IMR-90 (cell line): ENCODE results near the gene PLEKHG5.

Source experiments
- BHLHE40 ChIP-seq: fragments of 150-350 bp; IDR thresholded peaks from 2 replicates; pipeline ENCODE4 v1.6.1; 2016; ENCODE audit warnings: mild to moderate bottlenecking, low read depth, low read length
- CEBPB ChIP-seq: IDR thresholded peaks from 2 replicates; pipeline ENCODE4 v1.6.1; 2012; ENCODE audit warnings: low read depth, low read length, improper control_type of control experiment
- MAFK ChIP-seq: IDR thresholded peaks from 2 replicates; pipeline ENCODE4 v1.6.1; 2012; ENCODE audit warnings: low read depth, low read length, improper control_type of control experiment
- MAZ ChIP-seq: IDR thresholded peaks from 2 replicates; pipeline ENCODE4 v1.6.1; 2012; ENCODE audit warnings: low read depth, mild to moderate bottlenecking, low read length, improper control_type of control experiment, moderate library complexity, borderline replicate concordance
- MXI1 ChIP-seq: IDR thresholded peaks from 2 replicates; pipeline ENCODE4 v1.6.1; 2012; ENCODE audit warnings: low read depth, mild to moderate bottlenecking, low read length, moderate library complexity, borderline replicate concordance
- NFE2L2 ChIP-seq: fragments of 150-350 bp; IDR thresholded peaks from 2 replicates; pipeline ENCODE4 v1.6.1; 2016; ENCODE audit warnings: low read depth, mild to moderate bottlenecking, low read length
- POLR2A ChIP-seq: IDR thresholded peaks from 2 replicates; pipeline ENCODE4 v1.6.1; 2012; ENCODE audit warnings: mild to moderate bottlenecking, low read depth, low read length
- RAD21 ChIP-seq: IDR thresholded peaks from 2 replicates; pipeline ENCODE4 v1.6.1; 2012; ENCODE audit warnings: low read length, improper control_type of control experiment
- RFX5 ChIP-seq: IDR thresholded peaks from 2 replicates; pipeline ENCODE4 v1.8.0; 2012; ENCODE audit warnings: low read depth, mild to moderate bottlenecking, low read length, moderate library complexity
- SMC3 ChIP-seq: fragments of 150-350 bp; IDR thresholded peaks from 2 replicates; pipeline ENCODE4 v1.6.1; 2016; ENCODE audit warnings: low read depth, mild to moderate bottlenecking, antibody characterized with exemption, low read length, moderate library complexity
- TF ChIP-seq, protein P1 (sequence below): conservative IDR thresholded peaks from 2 replicates; pipeline ENCODE4 v1.5.1; 2012; ENCODE audit warnings: mild to moderate bottlenecking, low read depth, low read length, improper control_type of control experiment
- TF ChIP-seq, protein P2 (sequence below): fragments of 150-350 bp; IDR thresholded peaks from 2 replicates; pipeline ENCODE4 v1.6.1; 2016; ENCODE audit warnings: low read depth, mild to moderate bottlenecking, low read length, moderate library complexity, borderline replicate concordance

DNA sequence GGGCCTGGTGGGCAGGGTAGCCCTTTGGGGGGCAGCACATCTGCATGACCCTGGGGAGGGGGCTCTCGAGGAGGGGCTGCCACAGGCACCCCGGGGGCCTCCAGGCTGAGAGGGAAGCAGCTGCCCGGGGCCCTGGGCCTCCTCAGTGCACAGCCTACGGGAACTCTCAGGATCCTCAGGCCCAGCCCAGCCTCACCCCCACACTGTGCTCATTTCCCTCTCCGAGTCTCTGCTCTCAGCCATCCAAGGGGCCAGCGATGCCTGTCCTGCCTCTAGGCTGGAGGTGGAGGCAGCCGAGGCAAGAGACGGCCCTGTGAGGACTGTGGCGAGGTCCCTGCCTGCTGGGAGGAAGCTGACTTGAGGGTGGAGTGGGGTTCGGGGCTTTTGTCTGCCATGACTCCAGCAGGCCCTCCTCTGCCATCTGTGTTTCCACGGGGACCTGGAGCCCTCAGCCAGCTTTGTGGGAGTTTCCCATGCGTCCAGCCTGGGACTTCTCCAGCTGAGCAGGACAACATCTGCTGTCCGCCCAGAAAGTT lies 7.2 kb upstream of the PLEKHG5 start:
- TF ChIP-seq, protein P1, sequence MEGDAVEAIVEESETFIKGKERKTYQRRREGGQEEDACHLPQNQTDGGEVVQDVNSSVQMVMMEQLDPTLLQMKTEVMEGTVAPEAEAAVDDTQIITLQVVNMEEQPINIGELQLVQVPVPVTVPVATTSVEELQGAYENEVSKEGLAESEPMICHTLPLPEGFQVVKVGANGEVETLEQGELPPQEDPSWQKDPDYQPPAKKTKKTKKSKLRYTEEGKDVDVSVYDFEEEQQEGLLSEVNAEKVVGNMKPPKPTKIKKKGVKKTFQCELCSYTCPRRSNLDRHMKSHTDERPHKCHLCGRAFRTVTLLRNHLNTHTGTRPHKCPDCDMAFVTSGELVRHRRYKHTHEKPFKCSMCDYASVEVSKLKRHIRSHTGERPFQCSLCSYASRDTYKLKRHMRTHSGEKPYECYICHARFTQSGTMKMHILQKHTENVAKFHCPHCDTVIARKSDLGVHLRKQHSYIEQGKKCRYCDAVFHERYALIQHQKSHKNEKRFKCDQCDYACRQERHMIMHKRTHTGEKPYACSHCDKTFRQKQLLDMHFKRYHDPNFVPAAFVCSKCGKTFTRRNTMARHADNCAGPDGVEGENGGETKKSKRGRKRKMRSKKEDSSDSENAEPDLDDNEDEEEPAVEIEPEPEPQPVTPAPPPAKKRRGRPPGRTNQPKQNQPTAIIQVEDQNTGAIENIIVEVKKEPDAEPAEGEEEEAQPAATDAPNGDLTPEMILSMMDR: no peak
- no peak for TF ChIP-seq MAFK
- TF ChIP-seq, protein P2, sequence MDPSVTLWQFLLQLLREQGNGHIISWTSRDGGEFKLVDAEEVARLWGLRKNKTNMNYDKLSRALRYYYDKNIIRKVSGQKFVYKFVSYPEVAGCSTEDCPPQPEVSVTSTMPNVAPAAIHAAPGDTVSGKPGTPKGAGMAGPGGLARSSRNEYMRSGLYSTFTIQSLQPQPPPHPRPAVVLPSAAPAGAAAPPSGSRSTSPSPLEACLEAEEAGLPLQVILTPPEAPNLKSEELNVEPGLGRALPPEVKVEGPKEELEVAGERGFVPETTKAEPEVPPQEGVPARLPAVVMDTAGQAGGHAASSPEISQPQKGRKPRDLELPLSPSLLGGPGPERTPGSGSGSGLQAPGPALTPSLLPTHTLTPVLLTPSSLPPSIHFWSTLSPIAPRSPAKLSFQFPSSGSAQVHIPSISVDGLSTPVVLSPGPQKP: no peak
- TF ChIP-seq POLR2A: no peak
- no peak for TF ChIP-seq NFE2L2
- no peak for TF ChIP-seq RFX5
- TF ChIP-seq RAD21: no peak
- no peak for TF ChIP-seq SMC3
- TF ChIP-seq MAZ: no peak
- TF ChIP-seq CEBPB: no peak
- TF ChIP-seq MXI1: no peak
- TF ChIP-seq BHLHE40: no peak
